ENCODE results near the gene ADAM8. TPM values are rescaled to one million over a fixed set of nuclear protein-coding genes. Genes with fewer than 3 reads are reported as not detected.

Gene ADAM8
- total and polyA plus RNA-seq, 10 of the 15 experiments (the other 5 are each of a cell fraction or from before 2014, with no cell fraction given), result 0.37 to 92.7 (median 21.7) TPM

- intact Hi-C loops (cut with micrococcal nuclease; ENCODE audit: unreplicated experiment) (no loop called here), in situ Hi-C loops (cut with MboI) (no loop called here)
- Histone ChIP-seq H3K79me2 (ENCODE audit: control insufficient read depth, insufficient read depth, low read length) (no peaks in the 10 kb centered on the region), H3K27me3 (replicated peaks in 1 of 2; ENCODE audit: control insufficient read depth in 2 of 2, insufficient read depth in 2 of 2, low read length in 1 of 2) (no peaks in the 10 kb centered on the region), H3K36me3 (ENCODE audit: control insufficient read depth in 2 of 2, insufficient read depth in 2 of 2, low read length in 1 of 2) (no peaks in the 10 kb centered on the region), H3K4me2 (ENCODE audit: control insufficient read depth, insufficient read depth) (no peak overlapping the region), H4K20me1 (ENCODE audit: control insufficient read depth, insufficient read depth) (no peaks in the 10 kb centered on the region), H3K9me3 (replicated peaks; ENCODE audit: control insufficient read depth, insufficient read depth, low read length) (no peaks in the 10 kb centered on the region), H2AFZ (ENCODE audit: control insufficient read depth, low read depth, low read length) (no peak overlapping the region), H3K4me1 (ENCODE audit: control insufficient read depth, insufficient read depth, low read length) (peaks cover 23% of the 10 kb centered on the region), H3K9ac (ENCODE audit: control insufficient read depth, insufficient read depth, low read length) (no peak overlapping the region), H3K27ac (ENCODE audit: control insufficient read depth, insufficient read depth) (no peak overlapping the region), H3K4me3 (no peak overlapping the region)
- SMC1A ChIA-PET (ENCODE audit: uncharacterized antibody, unreplicated experiment), result no interaction called here
- ATAC-seq (no peak), FAIRE-seq (no peak), DNase-seq (ENCODE audit: low read depth, low spot score) (no peak)
- TF ChIP-seq NR2C1 (IDR thresholded peaks at IDR 0.05) (no peak), RUNX3 (IDR thresholded peaks at IDR 0.05; ENCODE audit: low read length) (no peak), RBBP5 (conservative IDR thresholded peaks at IDR 0.05) (no peak), KAT2A (conservative IDR thresholded peaks at IDR 0.05; ENCODE audit: control insufficient read depth, low read depth, low read length) (no peak), BMI1 (IDR thresholded peaks at IDR 0.05; ENCODE audit: borderline replicate concordance) (no peak), FOS (IDR thresholded peaks at IDR 0.05; ENCODE audit: borderline replicate concordance, extremely low read depth, insufficient read length) (no peak), MEF2B (IDR thresholded peaks at IDR 0.05; ENCODE audit: partially characterized antibody, poor library complexity, severe bottlenecking) (no peak), HDGF (IDR thresholded peaks at IDR 0.05) (no peak), CREB1 (IDR thresholded peaks at IDR 0.05; ENCODE audit: low read depth) (no peak), ZBTB40 (IDR thresholded peaks at IDR 0.05; ENCODE audit: borderline replicate concordance) (no peak), DPF2 (IDR thresholded peaks at IDR 0.05) (no peak), SREBF2 (IDR thresholded peaks at IDR 0.05; ENCODE audit: low read length) (no peak), MTA3 (IDR thresholded peaks at IDR 0.05; ENCODE audit: borderline replicate concordance, low read length) (no peak), SP1 (IDR thresholded peaks at IDR 0.05; ENCODE audit: low read depth, low read length) (no peak), RELA (IDR thresholded peaks at IDR 0.05; ENCODE audit: borderline replicate concordance, partially characterized antibody) (no peak), PML (IDR thresholded peaks at IDR 0.05; ENCODE audit: low read length) (no peak)
- TF ChIP-seq, protein P1, sequence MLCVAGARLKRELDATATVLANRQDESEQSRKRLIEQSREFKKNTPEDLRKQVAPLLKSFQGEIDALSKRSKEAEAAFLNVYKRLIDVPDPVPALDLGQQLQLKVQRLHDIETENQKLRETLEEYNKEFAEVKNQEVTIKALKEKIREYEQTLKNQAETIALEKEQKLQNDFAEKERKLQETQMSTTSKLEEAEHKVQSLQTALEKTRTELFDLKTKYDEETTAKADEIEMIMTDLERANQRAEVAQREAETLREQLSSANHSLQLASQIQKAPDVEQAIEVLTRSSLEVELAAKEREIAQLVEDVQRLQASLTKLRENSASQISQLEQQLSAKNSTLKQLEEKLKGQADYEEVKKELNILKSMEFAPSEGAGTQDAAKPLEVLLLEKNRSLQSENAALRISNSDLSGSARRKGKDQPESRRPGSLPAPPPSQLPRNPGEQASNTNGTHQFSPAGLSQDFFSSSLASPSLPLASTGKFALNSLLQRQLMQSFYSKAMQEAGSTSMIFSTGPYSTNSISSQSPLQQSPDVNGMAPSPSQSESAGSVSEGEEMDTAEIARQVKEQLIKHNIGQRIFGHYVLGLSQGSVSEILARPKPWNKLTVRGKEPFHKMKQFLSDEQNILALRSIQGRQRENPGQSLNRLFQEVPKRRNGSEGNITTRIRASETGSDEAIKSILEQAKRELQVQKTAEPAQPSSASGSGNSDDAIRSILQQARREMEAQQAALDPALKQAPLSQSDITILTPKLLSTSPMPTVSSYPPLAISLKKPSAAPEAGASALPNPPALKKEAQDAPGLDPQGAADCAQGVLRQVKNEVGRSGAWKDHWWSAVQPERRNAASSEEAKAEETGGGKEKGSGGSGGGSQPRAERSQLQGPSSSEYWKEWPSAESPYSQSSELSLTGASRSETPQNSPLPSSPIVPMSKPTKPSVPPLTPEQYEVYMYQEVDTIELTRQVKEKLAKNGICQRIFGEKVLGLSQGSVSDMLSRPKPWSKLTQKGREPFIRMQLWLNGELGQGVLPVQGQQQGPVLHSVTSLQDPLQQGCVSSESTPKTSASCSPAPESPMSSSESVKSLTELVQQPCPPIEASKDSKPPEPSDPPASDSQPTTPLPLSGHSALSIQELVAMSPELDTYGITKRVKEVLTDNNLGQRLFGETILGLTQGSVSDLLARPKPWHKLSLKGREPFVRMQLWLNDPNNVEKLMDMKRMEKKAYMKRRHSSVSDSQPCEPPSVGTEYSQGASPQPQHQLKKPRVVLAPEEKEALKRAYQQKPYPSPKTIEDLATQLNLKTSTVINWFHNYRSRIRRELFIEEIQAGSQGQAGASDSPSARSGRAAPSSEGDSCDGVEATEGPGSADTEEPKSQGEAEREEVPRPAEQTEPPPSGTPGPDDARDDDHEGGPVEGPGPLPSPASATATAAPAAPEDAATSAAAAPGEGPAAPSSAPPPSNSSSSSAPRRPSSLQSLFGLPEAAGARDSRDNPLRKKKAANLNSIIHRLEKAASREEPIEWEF (IDR thresholded peaks at IDR 0.05; ENCODE audit: insufficient replicate concordance, low read depth, low read length), result no peak
- POLR2A ChIA-PET, result no interaction called here
- CTCF ChIA-PET, result no interaction called here
- no TSS peak for BruUV-seq (replicated peaks)
- RAD21 ChIA-PET (ENCODE audit: unreplicated experiment), result no interaction called here
- 45% methylated on average over 13 of the region's 13 CpGs for WGBS (ENCODE audit: insufficient coverage, insufficient replicate concordance, low lambda C conversion rate, missing lambda C conversion rate)
Observed at GRCh38 chr10:133254421-133255120, 22.1 kb downstream of the ADAM8 start.
